Measurements from ENCODE around the gene FBXW11.

FBXW11 gene

DNA sequence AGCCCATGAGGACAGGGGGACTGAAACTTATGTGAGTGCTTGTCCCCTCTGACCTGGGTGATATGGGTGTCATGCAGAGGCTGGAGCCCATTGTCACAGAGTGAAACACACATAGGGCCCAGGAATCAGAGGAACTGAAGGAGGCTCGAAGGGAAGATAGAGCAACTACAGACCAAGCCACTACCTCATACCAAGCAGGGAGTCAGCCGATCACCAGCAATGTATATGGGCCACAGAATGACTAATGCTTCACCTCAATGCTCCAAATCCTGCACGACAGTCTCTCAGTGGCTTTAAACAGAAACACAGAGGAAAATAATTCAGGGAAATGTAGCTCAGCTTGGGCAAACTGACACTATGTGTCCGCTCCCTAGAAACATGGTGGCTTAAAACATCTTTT lies 8.9 kb upstream of the FBXW11 start:
- DNase-seq = no peak

- DNase-seq = peak in 1 of 2 experiments; percentile 14
These were observed 3.8 kb upstream of the FBXW11 start for GRCh38 chr5:172010278-172010677.

DNA sequence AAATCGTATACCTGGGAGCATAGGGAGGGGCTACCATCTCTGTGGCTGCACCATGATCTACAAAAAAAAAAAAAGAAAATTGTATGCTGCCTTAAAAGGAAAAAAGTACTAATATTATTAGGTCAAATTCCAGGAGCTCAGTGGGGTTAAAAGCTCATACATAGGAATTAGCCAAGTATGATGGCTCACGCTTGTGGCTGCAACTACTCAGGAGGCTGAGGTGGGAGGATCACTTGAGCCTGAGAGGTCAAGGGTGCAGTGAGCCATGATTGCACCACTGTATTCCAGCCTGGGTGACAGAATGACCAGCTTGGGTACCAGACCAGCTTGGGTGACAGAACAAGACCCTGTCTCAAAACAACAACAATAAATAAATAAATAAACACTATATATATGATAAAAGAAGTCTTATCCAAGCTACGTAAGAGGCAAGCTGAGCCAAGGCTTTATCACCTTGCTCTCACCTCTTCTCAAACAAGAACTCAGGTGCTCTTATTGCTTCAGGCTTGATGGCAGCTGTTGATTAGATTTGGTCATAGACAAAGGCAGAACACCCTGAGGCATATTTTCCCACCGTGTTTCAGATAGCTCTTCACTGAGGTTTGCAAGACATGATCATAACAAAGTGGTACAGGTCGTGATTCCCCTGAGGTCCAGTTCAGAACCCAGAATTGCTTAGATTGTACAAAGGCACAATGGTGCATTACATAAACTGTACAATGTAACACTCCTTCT lies 3.3 kb upstream of the FBXW11 start:
- DNase-seq = no peak

DNA sequence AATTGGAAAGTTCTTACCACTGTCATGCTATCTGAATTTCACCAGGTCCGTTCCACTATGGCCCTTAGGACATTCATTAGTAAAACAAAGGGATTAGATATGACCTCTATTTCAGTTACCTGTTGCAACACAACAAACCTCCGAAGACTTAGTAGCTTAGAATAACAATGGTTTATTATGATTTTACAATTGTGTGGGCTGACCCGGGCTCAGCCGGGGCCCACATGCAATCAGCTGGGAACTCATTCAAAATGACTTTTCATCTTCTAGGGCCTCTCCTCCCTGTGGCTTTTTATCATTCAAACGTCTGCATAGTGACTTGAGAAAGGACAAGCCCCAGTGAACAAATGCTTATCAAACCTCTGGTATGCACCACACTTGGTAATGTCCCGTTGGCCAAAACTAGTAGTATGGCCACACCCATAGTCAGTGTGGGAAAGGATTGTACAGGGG lies 2.3 kb upstream of the FBXW11 start:
- DNase-seq = no peak

DNA sequence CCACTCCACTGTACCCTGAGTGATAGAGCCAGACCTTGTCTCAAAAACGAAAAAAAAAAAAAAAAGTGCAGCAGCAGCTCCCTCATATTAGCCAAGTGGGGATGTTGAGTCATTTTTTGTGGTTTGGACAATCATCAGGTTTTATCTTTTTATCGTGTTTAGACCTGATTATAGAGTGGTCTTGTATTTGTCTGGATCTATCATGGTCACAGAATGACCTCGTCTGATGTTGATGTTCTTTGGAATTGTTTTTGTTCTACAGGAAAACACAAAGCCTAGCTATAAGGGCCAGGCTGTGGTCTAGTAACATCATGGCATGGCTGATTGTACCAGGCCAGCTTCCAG lies 1.6 kb upstream of the FBXW11 start:
- no peak for DNase-seq

DNA sequence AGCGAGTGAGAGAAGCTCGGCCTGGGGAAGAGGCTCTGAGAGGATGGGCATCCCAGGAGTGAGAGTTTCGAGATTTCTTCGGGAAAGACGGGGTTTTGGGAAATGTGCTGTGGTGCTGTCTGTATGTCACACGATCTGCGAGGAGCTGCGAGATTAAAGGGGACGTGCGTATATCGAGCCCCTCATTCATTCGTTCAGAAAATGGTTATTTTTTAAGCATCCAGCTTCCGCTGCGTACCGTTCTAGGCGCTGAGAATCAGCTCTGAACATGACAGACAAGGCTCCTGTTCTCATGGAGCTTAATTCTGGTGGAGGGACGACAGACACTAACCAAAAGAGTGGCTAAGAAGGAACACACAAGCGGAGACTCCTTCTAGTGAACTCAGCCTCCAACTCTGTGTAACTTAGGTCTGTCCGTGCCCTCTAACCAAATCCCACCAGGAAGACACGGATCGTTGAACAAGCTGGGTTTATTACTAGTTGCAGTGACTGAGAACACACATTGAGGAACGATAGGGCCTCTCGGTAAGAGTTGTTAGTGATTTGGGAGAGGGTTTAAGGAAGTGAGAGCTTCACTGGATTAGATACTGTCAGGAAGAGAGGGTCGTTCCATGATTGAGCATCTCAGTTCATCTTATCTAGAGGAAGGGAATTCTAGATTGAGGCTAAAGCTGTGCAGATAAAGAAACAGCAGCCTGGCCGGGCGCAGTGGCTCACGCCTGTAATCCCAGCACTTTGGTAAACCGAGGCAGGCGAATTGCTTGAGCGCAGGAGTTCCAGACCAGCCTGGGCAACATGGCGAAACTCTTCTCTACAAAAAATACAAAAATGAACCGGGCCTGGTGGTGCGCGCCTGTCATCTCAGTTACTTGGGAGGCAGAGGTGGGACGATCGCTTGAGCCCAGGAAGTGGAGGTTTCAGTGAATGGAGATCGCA lies 1.0 kb upstream of the FBXW11 start:
- no peak for DNase-seq

DNA sequence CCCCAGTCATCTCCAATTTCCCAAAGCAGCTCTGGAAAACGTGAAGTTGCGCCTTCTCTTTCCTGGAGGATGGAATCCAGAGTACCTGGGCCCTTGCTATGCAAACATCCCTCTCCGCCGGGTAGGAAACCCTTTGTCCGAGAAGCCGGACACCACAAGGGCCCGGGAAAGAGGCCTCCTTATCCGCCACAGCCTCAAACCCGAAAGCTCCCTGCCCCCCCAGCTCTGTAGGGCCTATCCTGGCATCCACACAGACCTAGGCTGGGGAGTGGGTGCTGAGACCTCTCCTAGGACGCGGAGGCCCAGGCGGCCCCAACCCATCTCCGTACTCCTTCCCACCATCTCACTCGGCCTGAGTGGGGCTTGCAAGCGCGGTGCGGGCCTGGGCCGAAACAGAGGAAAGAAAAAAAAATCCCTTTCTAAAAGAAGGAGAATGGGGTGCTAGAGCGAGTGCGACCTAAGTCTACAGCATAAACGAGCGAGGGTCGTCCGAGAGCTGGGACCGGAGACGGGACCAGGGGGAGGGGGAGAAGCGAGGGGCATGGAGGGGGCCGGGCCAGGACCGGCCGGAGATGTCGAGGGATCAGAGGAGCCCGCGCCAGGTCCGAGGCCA lies 624 bp downstream of the FBXW11 start:
- DNase-seq = no peak

DNA sequence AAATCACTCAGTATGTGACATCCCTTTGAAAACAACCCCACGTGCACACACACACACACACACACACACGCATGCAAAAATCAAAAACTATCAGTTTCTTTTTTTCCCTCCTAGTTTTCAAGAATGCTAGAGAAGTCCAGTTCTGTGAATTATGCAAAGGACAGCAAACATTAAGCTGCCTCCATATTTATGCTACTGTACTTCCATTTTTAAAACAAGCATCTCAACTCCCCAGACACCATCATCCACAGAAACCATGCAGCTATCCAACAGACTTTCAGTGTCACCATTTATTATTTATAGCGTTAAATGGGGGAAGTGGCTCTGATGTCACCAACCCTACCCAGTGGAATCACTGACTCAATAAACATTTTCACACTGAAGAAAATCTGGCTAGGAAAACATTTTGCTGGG lies 1.6 kb downstream of the FBXW11 start:
- peak in 1 of 2 experiments; percentile 11 for DNase-seq

DNA sequence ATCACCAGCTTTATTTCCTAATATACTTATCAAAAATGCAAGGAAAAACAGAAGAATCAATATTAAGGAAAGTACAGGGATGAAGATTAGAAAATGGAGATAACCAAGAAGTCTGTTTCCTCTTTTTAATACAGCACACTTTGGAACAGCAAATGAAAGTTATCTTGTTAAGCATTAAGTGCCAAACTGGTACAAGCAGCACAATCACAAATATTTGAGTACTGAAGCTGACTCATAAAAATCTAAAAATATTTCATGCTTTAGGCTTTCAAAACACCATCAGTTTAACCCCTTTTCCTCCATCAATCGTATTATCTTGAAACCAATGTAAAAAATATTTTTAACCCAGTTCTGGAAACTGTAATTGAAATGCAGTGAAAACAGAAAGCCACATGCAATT lies 2.7 kb downstream of the FBXW11 start:
- DNase-seq = no peak

- DNase-seq = peak in 1 of 2 experiments; percentile 8
These were observed 3.5 kb downstream of the FBXW11 start for GRCh38 chr5:172002840-172003512.

- peak; percentile 5 to 8 for DNase-seq
These were observed 4.1 kb downstream of the FBXW11 start for GRCh38 chr5:172002310-172002709.

- peak; percentile 6 to 12 for DNase-seq
These were observed 6.6 kb downstream of the FBXW11 start for GRCh38 chr5:171999877-172000276.

DNA sequence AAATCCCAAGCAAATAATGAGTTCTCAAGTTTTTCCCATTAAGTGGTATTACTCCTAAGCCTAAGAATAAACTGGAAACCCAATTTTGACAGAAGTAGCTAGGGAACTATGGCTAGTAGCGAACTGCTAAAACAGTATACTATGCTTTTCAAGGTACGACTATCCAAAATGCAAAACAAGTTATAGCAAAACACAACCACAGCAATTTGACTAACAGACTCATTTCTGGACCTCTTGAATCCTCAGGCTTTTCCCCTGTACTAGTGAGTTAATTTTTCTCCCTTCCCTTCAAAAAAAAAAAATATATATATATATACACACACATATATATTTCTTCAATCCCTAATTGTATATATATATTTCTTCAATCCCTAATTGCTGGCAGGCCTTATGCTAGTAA lies 7.3 kb downstream of the FBXW11 start:
- DNase-seq = no peak

DNA sequence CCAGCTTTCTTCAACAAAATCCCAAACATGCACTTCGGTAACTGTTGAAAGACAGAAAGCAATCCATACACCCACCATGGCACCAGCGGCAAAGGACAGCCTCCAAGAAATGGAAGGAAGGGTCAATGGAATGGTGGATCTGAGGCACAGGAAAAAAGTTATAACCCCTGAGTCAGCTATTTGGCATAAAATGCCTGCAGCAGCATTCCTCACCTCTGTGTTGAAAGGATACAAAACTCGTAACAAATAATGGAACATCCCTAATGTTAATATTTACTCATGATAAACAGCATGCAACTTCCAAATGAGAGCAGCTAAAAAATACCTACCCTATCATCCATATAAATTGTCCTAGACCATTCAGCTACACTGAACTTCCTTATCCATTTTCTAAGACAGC lies 9.4 kb downstream of the FBXW11 start:
- no peak for DNase-seq

GRCh38 chr5:171992813-171993212 lies 13.6 kb downstream of the FBXW11 start:
- no peak for DNase-seq

DNA sequence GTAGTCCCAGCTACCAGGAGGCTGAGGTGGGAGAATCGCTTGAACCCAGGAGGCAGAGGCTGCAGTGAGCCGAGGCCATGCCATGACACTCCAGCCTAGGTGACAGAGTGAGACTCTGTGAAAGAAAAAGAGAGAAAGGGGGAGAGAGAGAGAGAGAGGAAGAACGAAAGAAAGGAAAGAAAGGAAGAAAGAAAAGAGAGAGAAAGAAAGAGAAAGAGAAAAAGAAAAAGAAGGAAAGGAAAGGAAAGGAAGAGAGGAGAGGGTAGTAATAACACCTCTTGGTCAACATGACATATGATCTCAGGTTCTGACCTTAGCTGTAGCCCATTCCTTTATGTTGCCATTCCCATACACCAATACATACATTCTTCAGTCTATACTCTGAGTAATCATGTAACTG lies 14.1 kb downstream of the FBXW11 start:
- no peak for DNase-seq

DNA sequence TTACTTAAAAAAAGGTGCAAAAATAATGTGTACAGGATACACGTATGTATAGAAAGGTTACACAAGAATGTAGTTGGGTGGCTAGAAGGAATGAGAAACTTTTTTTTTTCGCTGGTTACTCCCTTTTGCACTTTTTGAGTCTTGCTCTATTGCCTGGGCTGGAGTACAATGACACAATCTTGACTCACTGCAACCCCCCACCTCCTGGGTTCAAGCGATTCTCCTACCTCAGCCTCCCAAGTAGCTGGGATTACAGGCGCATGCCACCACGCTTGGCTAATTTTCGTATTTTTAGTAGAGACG lies 15.8 kb downstream of the FBXW11 start:
- DNase-seq = no peak

DNA sequence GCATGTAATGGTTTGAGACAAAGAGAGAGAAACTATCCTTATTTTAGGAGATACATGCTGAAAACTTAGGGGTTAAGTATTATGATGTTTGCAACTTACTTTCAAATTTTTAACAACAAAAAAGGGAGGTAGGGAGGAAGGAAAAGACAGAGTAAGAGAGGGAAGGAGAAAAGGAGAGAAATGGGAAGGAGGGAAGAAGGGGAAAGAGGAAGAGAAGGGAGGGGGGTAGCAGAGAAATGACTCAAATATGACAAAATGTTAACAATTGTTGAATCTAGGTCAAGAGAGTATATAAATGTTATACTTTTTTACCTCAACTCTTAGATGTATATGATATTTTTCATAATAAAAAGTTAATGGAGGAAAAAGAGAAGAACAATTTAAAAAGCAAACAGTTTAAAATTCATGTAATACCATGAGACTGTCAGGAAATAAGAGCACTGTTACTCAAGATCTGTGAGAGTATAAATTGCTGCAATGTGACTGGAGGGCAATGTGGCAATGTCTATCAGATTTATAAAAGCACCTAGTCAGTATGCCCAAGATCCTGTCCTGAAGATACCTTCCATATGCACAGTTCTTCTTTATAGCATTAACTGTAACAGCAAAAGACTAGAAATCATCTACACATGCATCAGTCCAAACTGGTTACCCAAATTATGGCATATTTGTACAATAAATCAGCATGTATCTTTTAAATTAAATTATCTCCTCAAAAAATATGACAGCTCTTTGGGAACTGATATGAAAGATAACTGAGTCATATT lies 16.3 kb downstream of the FBXW11 start:
- DNase-seq = peak; percentile 65 to 84

GRCh38 chr5:171989276-171989675 lies 17.2 kb downstream of the FBXW11 start:
- DNase-seq = no peak

DNA sequence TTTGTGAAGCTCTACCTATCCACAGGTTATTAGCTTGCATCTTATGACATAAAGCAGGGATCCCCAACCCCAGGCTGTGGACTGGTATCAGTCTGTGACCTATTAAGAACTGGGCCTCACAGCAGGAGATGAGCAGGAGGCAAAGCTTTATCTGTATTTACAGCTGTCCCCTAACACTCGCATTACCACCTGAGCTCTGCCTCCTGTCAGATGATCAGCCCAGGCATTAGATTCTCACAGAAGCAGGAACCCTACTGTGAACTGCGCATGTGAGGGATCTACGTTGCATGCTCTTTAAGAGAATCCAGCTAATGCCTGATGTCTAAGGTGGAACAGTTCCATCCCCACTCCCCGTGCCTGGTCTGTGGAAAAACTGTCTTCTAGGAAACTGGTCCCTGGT lies 19.7 kb downstream of the FBXW11 start:
- DNase-seq = no peak

DNA sequence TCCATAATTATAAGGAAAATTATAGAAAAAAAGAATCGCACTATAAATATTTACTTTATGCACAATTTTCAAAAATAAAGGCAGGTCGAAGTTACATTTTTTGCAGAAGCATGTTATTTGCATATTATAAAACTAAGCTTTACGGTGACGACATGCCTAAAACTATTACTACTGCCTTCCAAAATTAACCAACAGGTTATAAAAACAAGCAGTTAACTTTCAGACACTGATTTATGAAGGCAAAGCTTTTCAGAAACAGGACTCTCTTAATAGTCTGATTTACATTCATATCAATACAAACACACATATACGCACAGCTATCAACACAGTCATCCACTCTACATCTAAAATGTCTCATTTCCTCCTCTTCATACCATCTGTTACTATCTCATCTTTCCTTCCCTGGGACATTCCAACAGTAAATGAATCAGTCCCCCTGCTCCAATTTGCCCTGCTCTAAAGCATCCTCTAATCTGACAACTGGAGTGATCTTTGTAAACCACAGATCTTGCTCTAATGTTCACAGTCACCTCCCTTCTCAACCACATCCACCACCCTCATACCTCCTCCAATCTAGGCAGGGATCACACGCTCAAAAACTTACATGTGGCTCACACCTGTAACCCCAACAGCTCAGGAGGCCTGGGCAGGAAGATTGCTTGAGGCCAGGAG lies 21.6 kb downstream of the FBXW11 start:
- no peak for DNase-seq

DNA sequence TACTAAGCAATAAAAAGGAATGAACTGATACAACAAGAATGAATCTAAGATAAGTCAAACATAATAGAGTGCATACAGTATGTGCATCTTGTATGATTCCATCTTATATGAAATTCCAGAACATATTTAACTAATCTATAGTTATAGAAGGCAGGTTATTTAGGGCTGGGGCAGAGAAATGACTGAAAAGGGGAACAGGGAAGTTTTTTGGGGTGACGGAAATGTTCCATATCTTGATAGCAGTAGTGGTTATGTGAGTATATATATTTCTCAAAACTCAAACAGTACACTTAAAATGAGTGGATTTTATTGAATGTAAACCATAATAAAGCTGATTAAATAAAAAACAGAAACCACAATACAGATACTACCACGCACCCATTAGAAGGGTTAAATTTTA lies 24.6 kb downstream of the FBXW11 start:
- DNase-seq = no peak

Measured in AML-193 (cell line).